ENCODE results near the gene DPYSL3. TPM values are rescaled to one million over a fixed set of nuclear protein-coding genes. Genes with fewer than 3 reads are reported as not detected.

The DPYSL3 gene
- total RNA-seq, 1 experiment from 2014 or later = 8.9 TPM

DNA sequence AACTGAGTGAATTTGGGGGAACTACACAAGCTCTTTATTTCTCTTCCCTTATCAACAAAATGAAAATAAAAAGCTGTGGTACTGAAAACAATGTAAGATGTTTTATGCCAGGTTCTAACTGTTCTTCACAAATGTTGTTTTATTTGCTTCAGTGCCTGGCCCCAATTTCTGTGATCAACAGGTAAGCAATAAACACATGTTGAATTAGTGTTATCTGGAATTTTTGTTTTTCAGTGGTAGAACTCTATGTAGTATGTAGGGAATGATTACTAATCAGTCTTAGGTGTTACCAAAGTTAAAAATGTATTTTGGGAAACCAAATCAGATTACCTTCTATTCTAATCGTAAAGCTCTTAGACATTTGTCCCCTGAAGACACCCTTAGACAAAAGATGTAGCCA is 7.5 kb upstream of the DPYSL3 start:
- intact Hi-C loops (cut with micrococcal nuclease) = no loop called here
- peaks cover 16% of the 10 kb centered on the region for H3K4me1 Mint-ChIP-seq (ENCODE audit: insufficient read depth, unreplicated experiment)
- no peak overlapping the region for H3K4me3 Mint-ChIP-seq (ENCODE audit: unreplicated experiment)
- BruUV-seq (replicated peaks) = no TSS peak
- H3K27ac Mint-ChIP-seq (ENCODE audit: low read depth, unreplicated experiment) = no peak overlapping the region
- no peaks in the 10 kb centered on the region for H3K36me3 Mint-ChIP-seq (ENCODE audit: insufficient read depth, unreplicated experiment)
- ChIA-PET CTCF (interaction anchor here (1.0 to 2.1 kb wide), 5 partner anchors 11 to 282 kb away, joined by 3 to 18 read pairs (median 3); partner anchors contain the start of gene STK32A), POLR2A (interaction anchor here (0.6 to 1.5 kb wide), 2 partner anchors 8 to 41 kb away, joined by 4 to 5 read pairs; no protein-coding TSS in a partner anchor)
- H3K9me3 Mint-ChIP-seq (ENCODE audit: unreplicated experiment) = no peaks in the 10 kb centered on the region
- DNase-seq (ENCODE audit: unreplicated experiment) = no peak
- H3K27me3 Mint-ChIP-seq (ENCODE audit: insufficient read depth, unreplicated experiment) = peaks cover 58% of the 10 kb centered on the region
- TF ChIP-seq, protein P1, sequence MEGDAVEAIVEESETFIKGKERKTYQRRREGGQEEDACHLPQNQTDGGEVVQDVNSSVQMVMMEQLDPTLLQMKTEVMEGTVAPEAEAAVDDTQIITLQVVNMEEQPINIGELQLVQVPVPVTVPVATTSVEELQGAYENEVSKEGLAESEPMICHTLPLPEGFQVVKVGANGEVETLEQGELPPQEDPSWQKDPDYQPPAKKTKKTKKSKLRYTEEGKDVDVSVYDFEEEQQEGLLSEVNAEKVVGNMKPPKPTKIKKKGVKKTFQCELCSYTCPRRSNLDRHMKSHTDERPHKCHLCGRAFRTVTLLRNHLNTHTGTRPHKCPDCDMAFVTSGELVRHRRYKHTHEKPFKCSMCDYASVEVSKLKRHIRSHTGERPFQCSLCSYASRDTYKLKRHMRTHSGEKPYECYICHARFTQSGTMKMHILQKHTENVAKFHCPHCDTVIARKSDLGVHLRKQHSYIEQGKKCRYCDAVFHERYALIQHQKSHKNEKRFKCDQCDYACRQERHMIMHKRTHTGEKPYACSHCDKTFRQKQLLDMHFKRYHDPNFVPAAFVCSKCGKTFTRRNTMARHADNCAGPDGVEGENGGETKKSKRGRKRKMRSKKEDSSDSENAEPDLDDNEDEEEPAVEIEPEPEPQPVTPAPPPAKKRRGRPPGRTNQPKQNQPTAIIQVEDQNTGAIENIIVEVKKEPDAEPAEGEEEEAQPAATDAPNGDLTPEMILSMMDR (IDR thresholded peaks at IDR 0.05; ENCODE audit: unreplicated experiment) = no peak

DNA sequence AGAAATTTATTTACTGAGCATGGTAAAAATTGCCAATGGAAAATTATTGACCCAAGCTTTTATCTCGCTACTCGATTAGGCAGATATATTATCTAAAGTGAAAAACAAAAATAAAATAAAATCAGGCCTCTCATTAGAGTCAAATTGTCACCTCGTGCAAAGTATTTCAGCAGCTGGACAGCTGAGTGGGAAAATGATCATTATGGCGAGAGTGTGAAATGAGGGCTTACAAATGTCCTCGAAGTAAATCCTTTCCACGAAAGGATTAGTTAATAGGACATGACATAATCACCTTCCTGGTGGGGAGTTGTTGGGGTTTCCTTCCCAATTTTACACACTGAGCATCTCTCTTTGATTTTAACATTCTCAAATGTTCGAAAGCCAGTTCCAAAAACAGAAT is 5.4 kb upstream of the DPYSL3 start:
- intact Hi-C loops (cut with micrococcal nuclease) = no loop called here
- ChIA-PET CTCF (interaction anchor here (0.6 to 0.7 kb wide), 2 partner anchors 25 to 60 kb away, joined by 3 read pairs; no protein-coding TSS in a partner anchor), POLR2A (no interaction called here)
- no TSS peak for BruUV-seq (replicated peaks)
- peaks cover 7% of the 10 kb centered on the region for H3K4me1 Mint-ChIP-seq (ENCODE audit: insufficient read depth, unreplicated experiment)
- peaks cover 61% of the 10 kb centered on the region for H3K27me3 Mint-ChIP-seq (ENCODE audit: insufficient read depth, unreplicated experiment)
- no peak overlapping the region for H3K27ac Mint-ChIP-seq (ENCODE audit: low read depth, unreplicated experiment)
- H3K9me3 Mint-ChIP-seq (ENCODE audit: unreplicated experiment) = no peaks in the 10 kb centered on the region
- H3K4me3 Mint-ChIP-seq (ENCODE audit: unreplicated experiment) = no peak overlapping the region
- no peaks in the 10 kb centered on the region for H3K36me3 Mint-ChIP-seq (ENCODE audit: insufficient read depth, unreplicated experiment)
- TF ChIP-seq, protein P1 (IDR thresholded peaks at IDR 0.05; ENCODE audit: unreplicated experiment) = no peak
- DNase-seq (ENCODE audit: unreplicated experiment) = no peak

DNA sequence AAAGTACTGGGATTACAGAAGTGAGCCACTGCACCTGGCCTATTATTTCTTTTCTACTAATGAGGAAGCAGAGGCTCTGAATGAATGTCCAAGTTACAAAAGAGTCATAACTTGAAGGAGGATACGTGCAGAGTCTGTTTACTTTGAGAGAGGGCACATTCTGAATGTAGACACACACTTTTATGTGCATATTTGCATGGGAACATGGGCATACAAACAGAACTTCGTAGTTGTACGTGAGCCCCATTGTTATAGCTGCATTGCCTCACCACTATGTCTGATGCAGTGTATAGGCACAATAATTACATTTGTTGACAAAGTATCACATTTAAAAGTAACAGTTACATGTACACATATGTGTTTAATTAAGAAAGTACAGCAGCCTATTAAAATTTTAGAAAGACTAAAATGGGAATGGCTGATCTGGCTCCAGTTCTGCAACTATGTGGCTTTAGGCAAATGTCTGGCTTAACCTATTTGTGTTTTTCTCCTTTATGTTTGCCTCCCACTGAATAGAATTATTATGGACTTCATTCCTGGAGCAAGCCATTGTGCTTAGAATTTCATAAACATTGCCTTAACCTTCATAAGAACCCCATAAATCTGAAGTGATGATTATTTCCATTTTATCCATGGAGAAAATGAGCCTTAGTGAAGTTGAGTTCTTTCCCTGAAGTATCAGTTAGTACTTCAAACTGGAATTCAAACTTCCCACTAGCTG is 3.0 kb upstream of the DPYSL3 start:
- peaks cover 14% of the 10 kb centered on the region for H3K4me1 Mint-ChIP-seq (ENCODE audit: insufficient read depth, unreplicated experiment)
- TF ChIP-seq, protein P1 (IDR thresholded peaks at IDR 0.05; ENCODE audit: unreplicated experiment) = no peak
- H3K27me3 Mint-ChIP-seq (ENCODE audit: insufficient read depth, unreplicated experiment) = peaks cover 54% of the 10 kb centered on the region
- no peak overlapping the region for H3K27ac Mint-ChIP-seq (ENCODE audit: low read depth, unreplicated experiment)
- no peaks in the 10 kb centered on the region for H3K9me3 Mint-ChIP-seq (ENCODE audit: unreplicated experiment)
- BruUV-seq (replicated peaks) = no TSS peak
- ChIA-PET CTCF (interaction anchor here (0.7 to 0.8 kb wide), 2 partner anchors 8 to 64 kb away, joined by 3 read pairs; no protein-coding TSS in a partner anchor), POLR2A (no interaction called here)
- no peaks in the 10 kb centered on the region for H3K36me3 Mint-ChIP-seq (ENCODE audit: insufficient read depth, unreplicated experiment)
- intact Hi-C loops (cut with micrococcal nuclease) = no loop called here
- no peak for DNase-seq (ENCODE audit: unreplicated experiment)
- H3K4me3 Mint-ChIP-seq (ENCODE audit: unreplicated experiment) = no peak overlapping the region

DNA sequence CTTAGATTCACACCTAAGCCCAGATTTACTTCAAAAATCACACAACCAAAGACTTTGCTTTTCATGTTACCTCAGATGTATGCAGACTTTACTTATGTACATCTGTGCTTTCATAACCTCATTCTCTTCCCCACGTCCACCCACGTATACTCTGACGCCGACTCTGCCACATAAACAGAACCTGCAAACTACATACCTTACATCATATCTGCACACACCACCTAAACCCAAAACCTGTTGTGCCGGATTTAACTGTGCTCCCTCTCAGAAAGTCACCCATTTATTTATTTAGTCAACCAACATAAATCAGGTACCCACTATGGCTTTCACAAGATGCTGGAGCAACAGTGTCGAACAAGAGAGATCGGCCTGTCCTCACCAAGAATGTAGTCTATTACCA is 1.0 kb upstream of the DPYSL3 start:
- ChIA-PET CTCF (interaction anchor here (0.9 to 2.5 kb wide), 7 partner anchors 10 to 67 kb away, joined by 3 to 15 read pairs (median 6); no protein-coding TSS in a partner anchor), POLR2A (interaction anchor here (0.7 to 1.0 kb wide), 2 partner anchors 9 to 16 kb away, joined by 3 to 5 read pairs; no protein-coding TSS in a partner anchor)
- no peaks in the 10 kb centered on the region for H3K9me3 Mint-ChIP-seq (ENCODE audit: unreplicated experiment)
- peaks cover 14% of the 10 kb centered on the region for H3K4me1 Mint-ChIP-seq (ENCODE audit: insufficient read depth, unreplicated experiment)
- H3K36me3 Mint-ChIP-seq (ENCODE audit: insufficient read depth, unreplicated experiment) = no peaks in the 10 kb centered on the region
- no TSS peak for BruUV-seq (replicated peaks)
- peaks cover 37% of the 10 kb centered on the region for H3K27me3 Mint-ChIP-seq (ENCODE audit: insufficient read depth, unreplicated experiment)
- peak overlapping the region; percentile 73 for H3K4me3 Mint-ChIP-seq (ENCODE audit: unreplicated experiment)
- TF ChIP-seq, protein P1 (IDR thresholded peaks at IDR 0.05; ENCODE audit: unreplicated experiment) = no peak
- no peak overlapping the region for H3K27ac Mint-ChIP-seq (ENCODE audit: low read depth, unreplicated experiment)
- intact Hi-C loops (cut with micrococcal nuclease) = no loop called here
- no peak for DNase-seq (ENCODE audit: unreplicated experiment)
